Uterus (tissue), 4 donors: ENCODE measurements around the gene TRPC4AP. TPM values are rescaled to one million over a fixed set of nuclear protein-coding genes. Genes with fewer than 3 reads are reported as not detected.
A peak's percentile ranks its signal among the peaks of the same experiment; 100 is the strongest.

Experiments used
- DNase-seq, 2 donors: peaks; one replicate each; pipeline ENCODE4 v3.0.0-alpha.2; 2019 to 2020
- H3K27ac ChIP-seq, 2 donors: fragments of 200-600 bp; sonication (generic); 1 replicate in 1 of 2; 2 replicates in 1 of 2; pipeline ENCODE4 v1.5.1; 2016 to 2018
- H3K27me3 ChIP-seq, 2 donors: fragments of 200-600 bp; sonication (generic); one replicate each; pipeline ENCODE4 v1.5.1; 2018 to 2019; ENCODE audit warnings: control low read depth in 1 of 2
- H3K36me3 ChIP-seq, 2 donors: fragments of 200-600 bp; sonication (generic); one replicate each; pipeline ENCODE4 v1.5.1; 2019; ENCODE audit warnings: control low read depth in 1 of 2
- H3K4me1 ChIP-seq, 2 donors: fragments of 200-600 bp; sonication (generic); one replicate each; pipeline ENCODE4 v1.5.1; 2018 to 2019; ENCODE audit warnings: control low read depth in 1 of 2
- H3K4me3 ChIP-seq, 2 donors: fragments of 200-600 bp; sonication (generic); 1 replicate in 1 of 2; 2 replicates in 1 of 2; pipeline ENCODE4 v1.5.1; 2018 to 2019; ENCODE audit warnings: mild to moderate bottlenecking in 1 of 2
- H3K9me3 ChIP-seq, 2 donors: fragments of 200-600 bp; sonication (generic); one replicate each; pipeline ENCODE4 v1.5.1; 2019; ENCODE audit warnings: control low read depth in 1 of 2
- POLR2A ChIP-seq, 2 donors: fragments of 450-650 bp; IDR thresholded peaks; one replicate each; pipeline ENCODE4 v1.6.1; 2016; ENCODE audit warnings: antibody characterized with exemption in 2 of 2, mild to moderate bottlenecking in 1 of 2, moderate library complexity in 1 of 2
- intact Hi-C: fragments of 100-400 bp; cut with DNase I; formaldehyde crosslinking; loops from one replicate; pipeline ENCODE4 v1.15.1; 2023; ENCODE audit warnings: low total_unique reads
- total RNA-seq, 4 donors: library from RNA; depleted of rRNA in 3 of 4; stranded (reverse); fragments of >200 nt in 3 of 4; gene quantifications; one replicate each; pipeline versions ENCODE4 v1.1.0 to v1.2.4, GENCODE V29; 2014 to 2023
- TF ChIP-seq, protein P1 (sequence below), 4 experiments: fragments of 200-600 bp in 2 of 4; fragments of 450-650 bp in 2 of 4; sonication (generic) in 2 of 4; IDR thresholded peaks; one replicate each; pipeline ENCODE4 v1.5.1; 2016 to 2019; ENCODE audit warnings: antibody characterized with exemption in 4 of 4, mild to moderate bottlenecking in 2 of 4, moderate library complexity in 1 of 4
- donor health status: DM: yes; HTN: yes; CAD: no.

Gene TRPC4AP
- total RNA-seq, 4 donors from 2014 or later, result 20.0 to 77.5 (median 49.6) TPM

DNA sequence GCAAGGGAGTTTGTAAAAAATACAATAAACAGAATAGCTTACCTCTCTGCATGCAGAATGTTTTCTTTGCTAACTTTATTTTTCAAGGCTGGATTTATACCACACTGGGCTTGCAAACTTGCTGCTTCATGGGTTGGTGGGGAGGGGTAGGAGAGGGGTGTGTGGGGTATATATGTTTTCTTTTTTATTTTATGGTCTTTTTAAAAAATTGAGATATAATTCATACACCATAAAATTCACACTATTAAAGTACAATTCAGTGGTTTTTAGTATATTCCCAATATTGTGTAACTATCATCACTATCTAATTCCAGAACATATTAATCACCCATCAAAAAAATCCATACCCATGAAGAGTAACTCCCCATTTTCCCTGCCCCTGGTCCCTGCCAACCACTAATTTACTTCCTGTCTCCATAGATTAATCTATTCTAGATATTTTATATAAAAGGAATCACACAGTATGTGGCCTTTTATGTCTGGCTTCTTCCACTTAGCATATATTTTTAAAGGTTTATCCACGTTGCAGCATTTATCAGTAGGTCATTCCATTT, 14.3 kb upstream of the TRPC4AP start:
- H3K27me3 ChIP-seq, result no peaks in the 10 kb centered on the region
- no peak for DNase-seq
- no peaks in the 10 kb centered on the region for H3K9me3 ChIP-seq
- no peak for TF ChIP-seq POLR2A (IDR thresholded peaks at IDR 0.05)
- TF ChIP-seq, protein P1, sequence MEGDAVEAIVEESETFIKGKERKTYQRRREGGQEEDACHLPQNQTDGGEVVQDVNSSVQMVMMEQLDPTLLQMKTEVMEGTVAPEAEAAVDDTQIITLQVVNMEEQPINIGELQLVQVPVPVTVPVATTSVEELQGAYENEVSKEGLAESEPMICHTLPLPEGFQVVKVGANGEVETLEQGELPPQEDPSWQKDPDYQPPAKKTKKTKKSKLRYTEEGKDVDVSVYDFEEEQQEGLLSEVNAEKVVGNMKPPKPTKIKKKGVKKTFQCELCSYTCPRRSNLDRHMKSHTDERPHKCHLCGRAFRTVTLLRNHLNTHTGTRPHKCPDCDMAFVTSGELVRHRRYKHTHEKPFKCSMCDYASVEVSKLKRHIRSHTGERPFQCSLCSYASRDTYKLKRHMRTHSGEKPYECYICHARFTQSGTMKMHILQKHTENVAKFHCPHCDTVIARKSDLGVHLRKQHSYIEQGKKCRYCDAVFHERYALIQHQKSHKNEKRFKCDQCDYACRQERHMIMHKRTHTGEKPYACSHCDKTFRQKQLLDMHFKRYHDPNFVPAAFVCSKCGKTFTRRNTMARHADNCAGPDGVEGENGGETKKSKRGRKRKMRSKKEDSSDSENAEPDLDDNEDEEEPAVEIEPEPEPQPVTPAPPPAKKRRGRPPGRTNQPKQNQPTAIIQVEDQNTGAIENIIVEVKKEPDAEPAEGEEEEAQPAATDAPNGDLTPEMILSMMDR (IDR thresholded peaks at IDR 0.05), result no peak
- intact Hi-C loops, result no loop called here
- no peaks in the 10 kb centered on the region for H3K36me3 ChIP-seq
- H3K27ac ChIP-seq, result no peak overlapping the region
- no peaks in the 10 kb centered on the region for H3K4me1 ChIP-seq
- no peak overlapping the region for H3K4me3 ChIP-seq

DNA sequence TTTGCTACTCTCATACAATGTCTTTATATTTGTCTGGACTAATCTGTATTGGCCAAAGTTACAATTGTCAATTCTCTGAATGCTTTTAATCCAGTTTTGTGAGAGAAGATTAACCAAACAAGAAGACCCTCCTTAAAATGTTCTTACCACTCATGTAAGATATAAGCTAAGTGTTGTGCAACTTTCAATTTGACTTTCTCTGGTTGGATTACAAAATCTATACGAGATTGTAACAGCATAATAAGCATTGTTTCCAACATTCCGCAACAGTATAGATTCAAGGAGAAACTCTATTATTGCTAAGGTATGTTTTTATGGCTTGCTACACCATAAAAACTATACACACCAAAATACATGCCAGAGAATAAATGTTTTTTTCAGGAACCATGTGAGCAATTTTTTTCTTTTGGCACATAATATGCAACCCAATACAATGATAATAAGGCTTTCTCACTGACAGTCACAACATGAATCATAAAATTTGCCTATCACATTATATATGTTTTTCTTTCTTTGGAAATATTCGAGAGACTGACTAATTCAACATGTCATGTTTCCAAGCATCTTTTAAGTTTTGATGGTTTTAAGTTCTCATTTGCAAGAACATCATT, 12.2 kb upstream of the TRPC4AP start:
- Histone ChIP-seq H3K4me1 (no peaks in the 10 kb centered on the region), H3K27ac (no peak overlapping the region), H3K4me3 (no peak overlapping the region), H3K36me3 (no peaks in the 10 kb centered on the region), H3K27me3 (no peaks in the 10 kb centered on the region), H3K9me3 (no peaks in the 10 kb centered on the region)
- TF ChIP-seq, protein P1 (IDR thresholded peaks at IDR 0.05), result no peak
- TF ChIP-seq POLR2A (IDR thresholded peaks at IDR 0.05), result no peak
- no peak for DNase-seq
- intact Hi-C loops, result no loop called here

GRCh38 chr20:35101620-35102019, 9.0 kb upstream of the TRPC4AP start:
- H3K27ac ChIP-seq, result no peak overlapping the region
- no peak overlapping the region for H3K4me3 ChIP-seq
- DNase-seq, result no peak
- no peaks in the 10 kb centered on the region for H3K9me3 ChIP-seq
- H3K4me1 ChIP-seq, result no peaks in the 10 kb centered on the region
- no peaks in the 10 kb centered on the region for H3K27me3 ChIP-seq
- TF ChIP-seq, protein P1 (IDR thresholded peaks at IDR 0.05), result no peak
- no peak for TF ChIP-seq POLR2A (IDR thresholded peaks at IDR 0.05)
- H3K36me3 ChIP-seq, result no peaks in the 10 kb centered on the region
- intact Hi-C loops, result no loop called here

DNA sequence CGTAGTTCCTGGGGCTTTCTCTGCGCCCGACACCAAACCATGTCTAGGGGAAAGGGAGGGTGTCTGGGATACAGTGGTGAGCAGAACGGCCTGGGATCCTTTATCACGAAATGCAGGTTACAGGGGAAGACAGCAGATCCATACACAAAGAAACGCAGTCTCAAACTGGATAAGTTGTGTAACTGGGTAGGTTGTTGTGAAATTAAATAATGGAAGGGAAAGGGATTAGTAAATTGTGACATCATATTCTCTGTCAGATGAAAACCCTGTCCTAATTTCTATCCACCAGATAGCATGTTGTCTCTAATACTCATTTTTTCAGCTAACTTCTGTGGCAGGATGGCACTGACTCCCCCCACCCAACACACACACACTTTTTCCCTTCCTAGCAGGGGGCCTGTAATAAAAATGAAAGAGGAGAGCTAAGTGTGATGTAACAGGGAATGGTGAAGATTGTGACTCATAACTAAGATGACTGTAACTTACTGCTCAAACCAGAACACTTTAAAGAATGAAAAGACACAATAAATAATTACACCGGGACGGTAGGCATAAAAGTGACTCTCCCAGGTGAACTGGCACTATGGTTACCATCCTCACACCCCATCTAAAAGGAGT, 769 bp upstream of the TRPC4AP start:
- H3K27ac ChIP-seq, result peak overlapping the region; percentile 86 to 89
- TF ChIP-seq, protein P1 (IDR thresholded peaks at IDR 0.05), result no peak
- no peak for TF ChIP-seq POLR2A (IDR thresholded peaks at IDR 0.05)
- peak overlapping the region; percentile 76 for H3K4me3 ChIP-seq
- no peaks in the 10 kb centered on the region for H3K36me3 ChIP-seq
- H3K4me1 ChIP-seq, result peaks cover 0 to 5% of the 10 kb centered on the region in 2 donors
- intact Hi-C loops, result loop anchor here (10.0 kb wide), 1 partner anchor 219 kb away; the partner anchor contains the start of genes ACSS2 and GGT7
- DNase-seq, result no peak
- H3K9me3 ChIP-seq, result no peaks in the 10 kb centered on the region
- H3K27me3 ChIP-seq, result no peaks in the 10 kb centered on the region
